ENCODE results near the gene ZNF496.

Gene ZNF496

GRCh38 chr1:247330548-247331171 is 1.0 kb downstream of the ZNF496 start:
- DNase-seq (ENCODE audit: insufficient read length, low spot score) (no peak), FAIRE-seq (peak; percentile 20)

- DNase-seq (ENCODE audit: insufficient read length, low spot score) (no peak), FAIRE-seq (no peak)
Observed at GRCh38 chr1:247329097-247329617, 2.5 kb downstream of the ZNF496 start.

- FAIRE-seq, result no peak
- DNase-seq (ENCODE audit: insufficient read length, low spot score), result no peak
Observed at GRCh38 chr1:247328311-247328710, 3.4 kb downstream of the ZNF496 start.

GRCh38 chr1:247326411-247327130 is 5.1 kb downstream of the ZNF496 start:
- DNase-seq (ENCODE audit: insufficient read length, low spot score) (no peak), FAIRE-seq (no peak)

- DNase-seq (ENCODE audit: insufficient read length, low spot score) (no peak), FAIRE-seq (no peak)
Observed at GRCh38 chr1:247324923-247325322, 6.7 kb downstream of the ZNF496 start.

- FAIRE-seq, result no peak
Observed at GRCh38 chr1:247324204-247324787, 7.4 kb downstream of the ZNF496 start.

GRCh38 chr1:247322849-247323586 is 8.6 kb downstream of the ZNF496 start:
- DNase-seq (ENCODE audit: insufficient read length, low spot score), result no peak
- FAIRE-seq, result no peak

More at GRCh38 chr1:247324204-247324787, 7.4 kb downstream of the ZNF496 start:
- no peak for DNase-seq (ENCODE audit: insufficient read length, low spot score)

- no peak for DNase-seq (ENCODE audit: insufficient read length, low spot score)
Observed at GRCh38 chr1:247322442-247322841, 9.2 kb downstream of the ZNF496 start.

GRCh38 chr1:247317702-247318101 is 14.0 kb downstream of the ZNF496 start:
- DNase-seq (ENCODE audit: insufficient read length, low spot score), result no peak
- no peak for FAIRE-seq

More at GRCh38 chr1:247322442-247322841, 9.2 kb downstream of the ZNF496 start:
- no peak for FAIRE-seq

GRCh38 chr1:247316590-247317197 is 15.0 kb downstream of the ZNF496 start:
- no peak for FAIRE-seq
- no peak for DNase-seq (ENCODE audit: insufficient read length, low spot score)

GRCh38 chr1:247304031-247304430 is 27.6 kb downstream of the ZNF496 start:
- no peak for DNase-seq (ENCODE audit: insufficient read length, low spot score)
- no peak for FAIRE-seq

- FAIRE-seq (no peak), DNase-seq (ENCODE audit: insufficient read length, low spot score) (no peak)
Observed at GRCh38 chr1:247303216-247303615, 28.5 kb downstream of the ZNF496 start.

GRCh38 chr1:247301176-247301540 is 30.5 kb downstream of the ZNF496 start:
- DNase-seq (ENCODE audit: insufficient read length, low spot score), result no peak
- FAIRE-seq, result no peak

GRCh38 chr1:247300491-247301175 is 31.0 kb downstream of the ZNF496 start:
- DNase-seq (ENCODE audit: insufficient read length, low spot score) (no peak), FAIRE-seq (no peak)

GRCh38 chr1:247299723-247300381 is 31.8 kb downstream of the ZNF496 start:
- DNase-seq (ENCODE audit: insufficient read length, low spot score) (no peak), FAIRE-seq (no peak)

GRCh38 chr1:247298701-247299100 is 33.0 kb downstream of the ZNF496 start:
- FAIRE-seq (no peak), DNase-seq (ENCODE audit: insufficient read length, low spot score) (no peak)

- FAIRE-seq (no peak), DNase-seq (ENCODE audit: insufficient read length, low spot score) (no peak)
Observed at GRCh38 chr1:247298124-247298481, 33.6 kb downstream of the ZNF496 start.

- FAIRE-seq (no peak), DNase-seq (ENCODE audit: insufficient read length, low spot score) (no peak)
Observed at GRCh38 chr1:247297263-247298123, 34.2 kb downstream of the ZNF496 start.
